Measurements from ENCODE around the gene MALRD1.

DNA sequence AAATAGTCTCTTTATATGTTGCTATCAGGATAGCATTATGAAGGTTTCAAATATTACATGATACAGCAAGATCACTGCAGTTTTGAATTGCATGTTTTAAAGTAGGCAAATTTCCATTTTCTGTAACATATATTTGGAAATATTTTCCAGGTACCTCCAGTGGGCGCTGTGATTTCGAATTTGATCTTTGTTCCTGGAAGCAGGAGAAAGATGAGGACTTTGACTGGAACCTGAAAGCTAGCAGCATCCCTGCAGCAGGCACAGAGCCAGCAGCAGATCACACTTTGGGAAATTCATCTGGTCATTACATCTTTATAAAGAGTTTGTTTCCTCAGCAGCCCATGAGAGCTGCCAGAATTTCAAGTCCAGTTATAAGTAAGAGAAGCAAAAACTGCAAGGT is 299.0 kb downstream of the MALRD1 start:
- no peak for TF ChIP-seq POLR2A (IDR thresholded peaks at IDR 0.05)
- TF ChIP-seq, protein P1, sequence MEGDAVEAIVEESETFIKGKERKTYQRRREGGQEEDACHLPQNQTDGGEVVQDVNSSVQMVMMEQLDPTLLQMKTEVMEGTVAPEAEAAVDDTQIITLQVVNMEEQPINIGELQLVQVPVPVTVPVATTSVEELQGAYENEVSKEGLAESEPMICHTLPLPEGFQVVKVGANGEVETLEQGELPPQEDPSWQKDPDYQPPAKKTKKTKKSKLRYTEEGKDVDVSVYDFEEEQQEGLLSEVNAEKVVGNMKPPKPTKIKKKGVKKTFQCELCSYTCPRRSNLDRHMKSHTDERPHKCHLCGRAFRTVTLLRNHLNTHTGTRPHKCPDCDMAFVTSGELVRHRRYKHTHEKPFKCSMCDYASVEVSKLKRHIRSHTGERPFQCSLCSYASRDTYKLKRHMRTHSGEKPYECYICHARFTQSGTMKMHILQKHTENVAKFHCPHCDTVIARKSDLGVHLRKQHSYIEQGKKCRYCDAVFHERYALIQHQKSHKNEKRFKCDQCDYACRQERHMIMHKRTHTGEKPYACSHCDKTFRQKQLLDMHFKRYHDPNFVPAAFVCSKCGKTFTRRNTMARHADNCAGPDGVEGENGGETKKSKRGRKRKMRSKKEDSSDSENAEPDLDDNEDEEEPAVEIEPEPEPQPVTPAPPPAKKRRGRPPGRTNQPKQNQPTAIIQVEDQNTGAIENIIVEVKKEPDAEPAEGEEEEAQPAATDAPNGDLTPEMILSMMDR (IDR thresholded peaks at IDR 0.05), result no peak

Data from uterus (tissue), 2 donors.